ENCODE results near the gene DOCK1. TPM values are rescaled to one million over a fixed set of nuclear protein-coding genes. Genes with fewer than 3 reads are reported as not detected.

DOCK1 gene
- total RNA-seq, 6 experiments from 2014 or later, result 50.6 to 59.9 (median 54.7) TPM

GRCh38 chr10:127175357-127176110, 270.3 kb downstream of the DOCK1 start:
- Mint-ChIP-seq H3K27ac (no peak overlapping the region), H3K27me3 (ENCODE audit: insufficient read depth) (no peaks in the 10 kb centered on the region; the same call in 1 of the 2 replicates), H3K36me3 (ENCODE audit: low read depth) (peaks cover 10% of the 10 kb centered on the region; the same call in 1 of the 2 replicates), H3K9me3 (no peaks in the 10 kb centered on the region), H3K4me3 (no peak overlapping the region), H3K4me1 (ENCODE audit: low read depth) (no peaks in the 10 kb centered on the region)
- no peak for TF ChIP-seq CTCF (IDR thresholded peaks at IDR 0.05)
- DNase-seq, result no peak

DNA sequence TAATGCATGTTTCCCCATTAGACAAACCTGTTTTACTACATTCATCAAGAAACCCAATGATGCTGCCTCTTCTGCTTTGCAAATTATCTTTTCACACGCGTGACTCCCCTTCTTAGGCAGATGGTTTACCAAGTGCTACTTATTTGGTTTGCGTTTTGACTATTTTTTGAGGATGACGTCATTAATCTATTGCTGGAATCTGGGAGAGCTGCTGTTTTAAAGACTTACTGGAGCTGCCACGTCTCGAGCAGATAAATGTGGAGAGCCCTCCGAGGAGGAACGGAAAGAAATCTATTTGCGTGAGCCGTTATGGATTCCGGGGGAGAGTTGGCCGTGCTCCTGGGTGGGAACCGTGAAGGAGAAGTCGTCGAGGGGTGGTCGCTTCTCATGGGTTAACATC, 271.4 kb downstream of the DOCK1 start:
- Mint-ChIP-seq H3K36me3 (ENCODE audit: low read depth) (peaks cover 10% of the 10 kb centered on the region; the same call in 1 of the 2 replicates), H3K27me3 (ENCODE audit: insufficient read depth) (no peaks in the 10 kb centered on the region; the same call in 1 of the 2 replicates), H3K27ac (no peak overlapping the region), H3K9me3 (no peaks in the 10 kb centered on the region), H3K4me3 (no peak overlapping the region), H3K4me1 (ENCODE audit: low read depth) (no peaks in the 10 kb centered on the region)
- no peak for TF ChIP-seq CTCF (IDR thresholded peaks at IDR 0.05)
- no peak for DNase-seq

GRCh38 chr10:127179612-127180250, 274.5 kb downstream of the DOCK1 start:
- Mint-ChIP-seq H3K27me3 (ENCODE audit: insufficient read depth) (no peaks in the 10 kb centered on the region; the same call in 1 of the 2 replicates), H3K4me3 (no peak overlapping the region), H3K4me1 (ENCODE audit: low read depth) (no peaks in the 10 kb centered on the region), H3K36me3 (ENCODE audit: low read depth) (peaks cover 19% of the 10 kb centered on the region; the same call in 1 of the 2 replicates), H3K27ac (no peak overlapping the region), H3K9me3 (no peaks in the 10 kb centered on the region)
- no peak for DNase-seq
- no peak for TF ChIP-seq CTCF (IDR thresholded peaks at IDR 0.05)

GRCh38 chr10:127182161-127182560, 276.9 kb downstream of the DOCK1 start:
- Mint-ChIP-seq H3K4me1 (ENCODE audit: low read depth) (peaks cover 9% of the 10 kb centered on the region; the same call in 1 of the 2 replicates), H3K27me3 (ENCODE audit: insufficient read depth) (no peaks in the 10 kb centered on the region; the same call in 1 of the 2 replicates), H3K27ac (no peak overlapping the region), H3K4me3 (no peak overlapping the region), H3K36me3 (ENCODE audit: low read depth) (peaks cover 9% of the 10 kb centered on the region; the same call in 1 of the 2 replicates), H3K9me3 (no peaks in the 10 kb centered on the region)
- no peak for DNase-seq
- TF ChIP-seq CTCF (IDR thresholded peaks at IDR 0.05), result no peak

- Mint-ChIP-seq H3K4me1 (ENCODE audit: low read depth) (peaks cover 14% of the 10 kb centered on the region; the same call in 1 of the 2 replicates), H3K27me3 (ENCODE audit: insufficient read depth) (no peaks in the 10 kb centered on the region; the same call in 1 of the 2 replicates), H3K4me3 (no peak overlapping the region), H3K9me3 (no peaks in the 10 kb centered on the region), H3K27ac (no peak overlapping the region), H3K36me3 (ENCODE audit: low read depth) (peaks cover 9% of the 10 kb centered on the region; the same call in 1 of the 2 replicates)
- TF ChIP-seq CTCF (IDR thresholded peaks at IDR 0.05), result no peak
- DNase-seq, result no peak
Observed at GRCh38 chr10:127184582-127184981, 279.4 kb downstream of the DOCK1 start.

Measured in HFFc6 (cell line).